Fibroblast of skin of right biceps (primary cell): ENCODE measurements around the gene ZNF324.
"Not testable (repeated sequence)": the region's sequence is repeated elsewhere in the genome, so short reads cannot be mapped to it uniquely, and the experiment has no call there.

Experiments
- DNase-seq: peaks from one replicate; pipeline ENCODE4 v3.0.0-alpha.2; 2013

Gene ZNF324

GRCh38 chr19:58473775-58474174, 6.9 kb downstream of the ZNF324 start:
- DNase-seq, result no peak

- peak; percentile 75 for DNase-seq
Measured at GRCh38 chr19:58474291-58474996, 7.6 kb downstream of the ZNF324 start.

- DNase-seq, result no peak
Measured at GRCh38 chr19:58474997-58475713, 8.3 kb downstream of the ZNF324 start.

GRCh38 chr19:58475714-58476497, 9.0 kb downstream of the ZNF324 start, which contains the start of gene ZNF446:
TSS of gene ZNF446 (plus strand) at chr19:58476352. CDS start at chr19:58477219, 867 bp downstream.
- peak; percentile 97 for DNase-seq

- DNase-seq, result peak; percentile 31
Measured at GRCh38 chr19:58476498-58477015, 9.7 kb downstream of the ZNF324 start.

GRCh38 chr19:58477130-58477529, 10.2 kb downstream of the ZNF324 start:
- DNase-seq, result no peak

GRCh38 chr19:58477871-58478270, 11.0 kb downstream of the ZNF324 start:
- no peak for DNase-seq

- no peak for DNase-seq
Measured at GRCh38 chr19:58479303-58479702, 12.4 kb downstream of the ZNF324 start.

GRCh38 chr19:58479736-58480480, 13.0 kb downstream of the ZNF324 start:
- no peak for DNase-seq

- DNase-seq, result no peak
Measured at GRCh38 chr19:58480481-58480830, 13.6 kb downstream of the ZNF324 start.

GRCh38 chr19:58480831-58481230, 14.0 kb downstream of the ZNF324 start:
- DNase-seq, result no peak

GRCh38 chr19:58482372-58482771, 15.5 kb downstream of the ZNF324 start:
- no peak for DNase-seq

GRCh38 chr19:58483776-58484175, 16.9 kb downstream of the ZNF324 start:
- no peak for DNase-seq

- DNase-seq, result not testable (repeated sequence)
Measured at GRCh38 chr19:58484349-58484748, 17.5 kb downstream of the ZNF324 start.

- no peak for DNase-seq
Measured at GRCh38 chr19:58491393-58491792, 24.5 kb downstream of the ZNF324 start.

- DNase-seq, result no peak
Measured at GRCh38 chr19:58492265-58492664, 25.4 kb downstream of the ZNF324 start.

GRCh38 chr19:58497634-58498170, 30.8 kb downstream of the ZNF324 start:
- no peak for DNase-seq

- no peak for DNase-seq
Measured at GRCh38 chr19:58498316-58499020, 31.6 kb downstream of the ZNF324 start.

GRCh38 chr19:58499021-58499927, 32.4 kb downstream of the ZNF324 start:
- peak; percentile 99 for DNase-seq

- DNase-seq, result no peak
Measured at GRCh38 chr19:58500242-58500641, 33.4 kb downstream of the ZNF324 start.
